ENCODE measurements around the gene MTHFD1. TPM values are rescaled to one million over a fixed set of nuclear protein-coding genes. Genes with fewer than 3 reads are reported as not detected.
A peak's percentile ranks its signal among the peaks of the same experiment; 100 is the strongest.

Gene MTHFD1
- polyA plus RNA-seq, 1 donor, result 39.8 TPM

GRCh38 chr14:64491637-64492036 is 103.5 kb downstream of the MTHFD1 start:
- no peak for DNase-seq (ENCODE audit: low read depth)

- DNase-seq (ENCODE audit: low read depth), result no peak
Observed at GRCh38 chr14:64493455-64493854, 105.3 kb downstream of the MTHFD1 start.

GRCh38 chr14:64495252-64495651 is 107.1 kb downstream of the MTHFD1 start:
- DNase-seq (ENCODE audit: low read depth), result no peak

GRCh38 chr14:64496764-64497163 is 108.6 kb downstream of the MTHFD1 start:
- DNase-seq (ENCODE audit: low read depth), result no peak

GRCh38 chr14:64500088-64500487 is 111.9 kb downstream of the MTHFD1 start:
- no peak for DNase-seq (ENCODE audit: low read depth)

- no peak for DNase-seq (ENCODE audit: low read depth)
Observed at GRCh38 chr14:64501411-64502171, 113.4 kb downstream of the MTHFD1 start.

- DNase-seq (ENCODE audit: low read depth), result no peak
Observed at GRCh38 chr14:64502456-64502855, 114.3 kb downstream of the MTHFD1 start.

- DNase-seq (ENCODE audit: low read depth), result no peak
Observed at GRCh38 chr14:64502887-64503433, 114.8 kb downstream of the MTHFD1 start.

- DNase-seq (ENCODE audit: low read depth), result peak; percentile 78
Observed at GRCh38 chr14:64503434-64504309, 115.5 kb downstream of the MTHFD1 start, which contains the start of gene ZBTB25. TSS of gene ZBTB25 (minus strand) at chr14:64503838. CDS start at chr14:64490533, 13,305 bp downstream.

GRCh38 chr14:64504310-64504896 is 116.2 kb downstream of the MTHFD1 start, which contains the start of gene ZBTB1:
TSS of gene ZBTB1 (plus strand) at chr14:64504770. CDS start at chr14:64521505, 16,735 bp downstream.
- peak; percentile 39 for DNase-seq (ENCODE audit: low read depth)

GRCh38 chr14:64504897-64505794 is 117.0 kb downstream of the MTHFD1 start:
- DNase-seq (ENCODE audit: low read depth), result peak; percentile 81

- DNase-seq (ENCODE audit: low read depth), result no peak
Observed at GRCh38 chr14:64506721-64507120, 118.6 kb downstream of the MTHFD1 start.

GRCh38 chr14:64507376-64508156 is 119.4 kb downstream of the MTHFD1 start:
- no peak for DNase-seq (ENCODE audit: low read depth)

GRCh38 chr14:64508215-64508776 is 120.1 kb downstream of the MTHFD1 start:
- DNase-seq (ENCODE audit: low read depth), result no peak

- DNase-seq (ENCODE audit: low read depth), result no peak
Observed at GRCh38 chr14:64509036-64509435, 120.9 kb downstream of the MTHFD1 start.

All from forelimb muscle (tissue), 1 donor.